Measurements from ENCODE around the gene FAT1.

DNA sequence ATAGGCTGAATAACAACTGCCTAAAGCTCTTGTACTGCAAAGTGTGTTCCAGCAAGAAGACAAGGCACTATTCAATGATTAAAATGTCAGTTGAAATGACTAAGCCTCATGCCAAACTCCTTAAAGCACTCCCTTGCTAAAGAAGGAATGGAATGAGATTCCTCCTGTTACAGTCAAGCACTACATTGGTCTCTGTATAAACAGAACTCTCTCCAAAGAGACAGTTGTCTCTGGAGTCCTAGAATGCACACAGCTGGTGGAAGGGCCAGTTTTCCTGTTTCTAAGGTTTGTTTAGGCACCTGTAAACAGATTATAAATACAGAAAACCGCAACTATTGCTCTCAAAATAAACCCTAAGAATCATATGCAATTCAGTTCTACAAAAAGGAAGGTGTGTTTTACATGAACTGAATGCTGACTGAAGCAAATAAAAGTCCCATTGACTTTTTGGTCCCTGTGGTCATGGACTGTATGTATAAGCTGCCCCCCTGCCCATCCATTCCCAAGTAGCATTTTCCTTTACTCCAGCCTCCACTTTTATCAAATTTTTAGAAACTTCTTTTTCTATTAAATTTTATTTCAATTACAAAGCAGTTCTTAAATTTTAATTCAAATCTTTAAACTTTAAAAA is 47.0 kb downstream of the FAT1 start:
- TF ChIP-seq, protein P1, sequence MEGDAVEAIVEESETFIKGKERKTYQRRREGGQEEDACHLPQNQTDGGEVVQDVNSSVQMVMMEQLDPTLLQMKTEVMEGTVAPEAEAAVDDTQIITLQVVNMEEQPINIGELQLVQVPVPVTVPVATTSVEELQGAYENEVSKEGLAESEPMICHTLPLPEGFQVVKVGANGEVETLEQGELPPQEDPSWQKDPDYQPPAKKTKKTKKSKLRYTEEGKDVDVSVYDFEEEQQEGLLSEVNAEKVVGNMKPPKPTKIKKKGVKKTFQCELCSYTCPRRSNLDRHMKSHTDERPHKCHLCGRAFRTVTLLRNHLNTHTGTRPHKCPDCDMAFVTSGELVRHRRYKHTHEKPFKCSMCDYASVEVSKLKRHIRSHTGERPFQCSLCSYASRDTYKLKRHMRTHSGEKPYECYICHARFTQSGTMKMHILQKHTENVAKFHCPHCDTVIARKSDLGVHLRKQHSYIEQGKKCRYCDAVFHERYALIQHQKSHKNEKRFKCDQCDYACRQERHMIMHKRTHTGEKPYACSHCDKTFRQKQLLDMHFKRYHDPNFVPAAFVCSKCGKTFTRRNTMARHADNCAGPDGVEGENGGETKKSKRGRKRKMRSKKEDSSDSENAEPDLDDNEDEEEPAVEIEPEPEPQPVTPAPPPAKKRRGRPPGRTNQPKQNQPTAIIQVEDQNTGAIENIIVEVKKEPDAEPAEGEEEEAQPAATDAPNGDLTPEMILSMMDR (IDR thresholded peaks at IDR 0.05) = no peak
- TF ChIP-seq POLR2A (IDR thresholded peaks at IDR 0.05) = no peak

Data from testis (tissue), 2 donors.